ENCODE measurements around the gene FER. TPM values are rescaled to one million over a fixed set of nuclear protein-coding genes. Genes with fewer than 3 reads are reported as not detected.
"Not testable (repeated sequence)": the region's sequence is repeated elsewhere in the genome, so short reads cannot be mapped to it uniquely, and the experiment has no call there.

FER gene
- total RNA-seq, 1 experiment from 2014 or later = 22.1 TPM

GRCh38 chr5:108858959-108859358 lies 111.3 kb downstream of the FER start:
- no peaks in the 10 kb centered on the region for H3K9me3 ChIP-seq (ENCODE audit: control insufficient read depth, insufficient read depth, low read depth, low read length)
- DNase-seq (ENCODE audit: low read depth, low spot score) (no peak), ATAC-seq (no peak)
- no peak overlapping the region for H3K4me3 ChIP-seq (ENCODE audit: low read depth in 2 of 2, low read length in 2 of 2)
- BruUV-seq (replicated peaks) = no TSS peak
- ChIA-PET POLR2A (no interaction called here), CTCF (no interaction called here)
- in situ Hi-C loops (cut with HindIII; ENCODE audit: low pct_unique_long_range_greater_than_20kb, low sequenced_read_pairs) (no loop called here), intact Hi-C loops (cut with micrococcal nuclease; ENCODE audit: unreplicated experiment) (no loop called here)
- TF ChIP-seq SIN3A (IDR thresholded peaks at IDR 0.05; ENCODE audit: borderline replicate concordance, insufficient read depth, low read depth, low read length) = no peak
- TF ChIP-seq, protein P1, sequence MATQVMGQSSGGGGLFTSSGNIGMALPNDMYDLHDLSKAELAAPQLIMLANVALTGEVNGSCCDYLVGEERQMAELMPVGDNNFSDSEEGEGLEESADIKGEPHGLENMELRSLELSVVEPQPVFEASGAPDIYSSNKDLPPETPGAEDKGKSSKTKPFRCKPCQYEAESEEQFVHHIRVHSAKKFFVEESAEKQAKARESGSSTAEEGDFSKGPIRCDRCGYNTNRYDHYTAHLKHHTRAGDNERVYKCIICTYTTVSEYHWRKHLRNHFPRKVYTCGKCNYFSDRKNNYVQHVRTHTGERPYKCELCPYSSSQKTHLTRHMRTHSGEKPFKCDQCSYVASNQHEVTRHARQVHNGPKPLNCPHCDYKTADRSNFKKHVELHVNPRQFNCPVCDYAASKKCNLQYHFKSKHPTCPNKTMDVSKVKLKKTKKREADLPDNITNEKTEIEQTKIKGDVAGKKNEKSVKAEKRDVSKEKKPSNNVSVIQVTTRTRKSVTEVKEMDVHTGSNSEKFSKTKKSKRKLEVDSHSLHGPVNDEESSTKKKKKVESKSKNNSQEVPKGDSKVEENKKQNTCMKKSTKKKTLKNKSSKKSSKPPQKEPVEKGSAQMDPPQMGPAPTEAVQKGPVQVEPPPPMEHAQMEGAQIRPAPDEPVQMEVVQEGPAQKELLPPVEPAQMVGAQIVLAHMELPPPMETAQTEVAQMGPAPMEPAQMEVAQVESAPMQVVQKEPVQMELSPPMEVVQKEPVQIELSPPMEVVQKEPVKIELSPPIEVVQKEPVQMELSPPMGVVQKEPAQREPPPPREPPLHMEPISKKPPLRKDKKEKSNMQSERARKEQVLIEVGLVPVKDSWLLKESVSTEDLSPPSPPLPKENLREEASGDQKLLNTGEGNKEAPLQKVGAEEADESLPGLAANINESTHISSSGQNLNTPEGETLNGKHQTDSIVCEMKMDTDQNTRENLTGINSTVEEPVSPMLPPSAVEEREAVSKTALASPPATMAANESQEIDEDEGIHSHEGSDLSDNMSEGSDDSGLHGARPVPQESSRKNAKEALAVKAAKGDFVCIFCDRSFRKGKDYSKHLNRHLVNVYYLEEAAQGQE (IDR thresholded peaks at IDR 0.05; ENCODE audit: insufficient read depth in 1 of 2, low read depth in 2 of 2, low read length in 1 of 2) = no peak
- TF ChIP-seq POLR2AphosphoS5 (IDR thresholded peaks at IDR 0.05; ENCODE audit: low read depth, low read length) = no peak
- TF ChIP-seq, protein P2, sequence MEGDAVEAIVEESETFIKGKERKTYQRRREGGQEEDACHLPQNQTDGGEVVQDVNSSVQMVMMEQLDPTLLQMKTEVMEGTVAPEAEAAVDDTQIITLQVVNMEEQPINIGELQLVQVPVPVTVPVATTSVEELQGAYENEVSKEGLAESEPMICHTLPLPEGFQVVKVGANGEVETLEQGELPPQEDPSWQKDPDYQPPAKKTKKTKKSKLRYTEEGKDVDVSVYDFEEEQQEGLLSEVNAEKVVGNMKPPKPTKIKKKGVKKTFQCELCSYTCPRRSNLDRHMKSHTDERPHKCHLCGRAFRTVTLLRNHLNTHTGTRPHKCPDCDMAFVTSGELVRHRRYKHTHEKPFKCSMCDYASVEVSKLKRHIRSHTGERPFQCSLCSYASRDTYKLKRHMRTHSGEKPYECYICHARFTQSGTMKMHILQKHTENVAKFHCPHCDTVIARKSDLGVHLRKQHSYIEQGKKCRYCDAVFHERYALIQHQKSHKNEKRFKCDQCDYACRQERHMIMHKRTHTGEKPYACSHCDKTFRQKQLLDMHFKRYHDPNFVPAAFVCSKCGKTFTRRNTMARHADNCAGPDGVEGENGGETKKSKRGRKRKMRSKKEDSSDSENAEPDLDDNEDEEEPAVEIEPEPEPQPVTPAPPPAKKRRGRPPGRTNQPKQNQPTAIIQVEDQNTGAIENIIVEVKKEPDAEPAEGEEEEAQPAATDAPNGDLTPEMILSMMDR (IDR thresholded peaks at IDR 0.05) = no peak
- no peak for TF ChIP-seq TCF7L2 (IDR thresholded peaks at IDR 0.05; ENCODE audit: low read depth, low read length)
- H3K36me3 ChIP-seq (ENCODE audit: control insufficient read depth, insufficient read depth, low read length) = no peaks in the 10 kb centered on the region
- no peak overlapping the region for H3K27ac ChIP-seq (ENCODE audit: low read length)
- no peaks in the 10 kb centered on the region for H3K4me1 ChIP-seq (ENCODE audit: control insufficient read depth, insufficient read depth, low read length)
- H3K27me3 ChIP-seq (ENCODE audit: control insufficient read depth, insufficient read depth, low read length) = no peaks in the 10 kb centered on the region

- CTCF ChIA-PET = no interaction called here
Observed at GRCh38 chr5:108862211-108862610, 114.5 kb downstream of the FER start.

DNA sequence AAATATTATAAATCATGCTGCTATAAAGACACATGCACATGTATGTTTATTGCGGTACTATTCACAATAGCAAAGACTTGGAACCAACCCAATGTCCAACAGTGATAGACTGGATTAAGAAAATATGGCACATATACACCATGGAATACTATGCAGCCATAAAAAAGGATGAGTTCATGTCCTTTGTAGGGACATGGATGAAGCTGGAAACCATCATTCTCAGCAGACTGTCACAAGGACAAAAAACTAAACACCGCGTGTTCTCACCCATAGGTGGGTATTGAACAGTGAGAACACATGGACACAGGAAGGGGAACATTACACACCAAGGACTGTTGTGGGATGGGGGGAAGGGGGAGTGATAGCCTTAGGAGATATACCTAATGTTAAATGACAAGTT lies 118.4 kb downstream of the FER start:
- DNase-seq (ENCODE audit: low read depth, low spot score); POLR2A ChIA-PET; H3K27ac ChIP-seq (ENCODE audit: low read length); H3K27me3 ChIP-seq (ENCODE audit: control insufficient read depth, insufficient read depth, low read length); intact Hi-C loops (cut with micrococcal nuclease; ENCODE audit: unreplicated experiment); CTCF ChIA-PET; H3K9me3 ChIP-seq (ENCODE audit: control insufficient read depth, insufficient read depth, low read depth, low read length); H3K4me3 ChIP-seq (ENCODE audit: low read depth in 2 of 2, low read length in 2 of 2); in situ Hi-C loops (cut with HindIII; ENCODE audit: low pct_unique_long_range_greater_than_20kb, low sequenced_read_pairs); ATAC-seq; H3K36me3 ChIP-seq (ENCODE audit: control insufficient read depth, insufficient read depth, low read length); BruUV-seq (replicated peaks); H3K4me1 ChIP-seq (ENCODE audit: control insufficient read depth, insufficient read depth, low read length): not testable (repeated sequence)

More at GRCh38 chr5:108862211-108862610, 114.5 kb downstream of the FER start:
- intact Hi-C loops (cut with micrococcal nuclease; ENCODE audit: unreplicated experiment) (no loop called here), in situ Hi-C loops (cut with HindIII; ENCODE audit: low pct_unique_long_range_greater_than_20kb, low sequenced_read_pairs) (no loop called here)
- ATAC-seq = no peak
- Histone ChIP-seq H3K27me3 (ENCODE audit: control insufficient read depth, insufficient read depth, low read length) (no peaks in the 10 kb centered on the region), H3K9me3 (ENCODE audit: control insufficient read depth, insufficient read depth, low read depth, low read length) (no peaks in the 10 kb centered on the region), H3K36me3 (ENCODE audit: control insufficient read depth, insufficient read depth, low read length) (no peaks in the 10 kb centered on the region), H3K4me3 (ENCODE audit: low read depth in 2 of 2, low read length in 2 of 2) (no peak overlapping the region), H3K4me1 (ENCODE audit: control insufficient read depth, insufficient read depth, low read length) (no peaks in the 10 kb centered on the region), H3K27ac (ENCODE audit: low read length) (no peak overlapping the region)
- TF ChIP-seq TCF7L2 (IDR thresholded peaks at IDR 0.05; ENCODE audit: low read depth, low read length) = no peak
- TF ChIP-seq, protein P2 (IDR thresholded peaks at IDR 0.05) = no peak
- no peak for TF ChIP-seq POLR2AphosphoS5 (IDR thresholded peaks at IDR 0.05; ENCODE audit: low read depth, low read length)
- TF ChIP-seq, protein P1 (IDR thresholded peaks at IDR 0.05; ENCODE audit: insufficient read depth in 1 of 2, low read depth in 2 of 2, low read length in 1 of 2) = no peak
- TF ChIP-seq SIN3A (IDR thresholded peaks at IDR 0.05; ENCODE audit: borderline replicate concordance, insufficient read depth, low read depth, low read length) = no peak
- no peak for DNase-seq (ENCODE audit: low read depth, low spot score)
- no TSS peak for BruUV-seq (replicated peaks)
- POLR2A ChIA-PET = no interaction called here

Data from Panc1 (cell line).